GM12878 (cell line): ENCODE data around the gene SDC1. TPM values are rescaled to one million over a fixed set of nuclear protein-coding genes. Genes with fewer than 3 reads are reported as not detected.

Experiments used
- BACH1 ChIP-seq: fragments of 450-650 bp; IDR thresholded peaks from 2 replicates; pipeline ENCODE4 v1.6.1; 2017; ENCODE audit warnings: mild to moderate bottlenecking, borderline replicate concordance
- CBX5 ChIP-seq: sonication (generic); IDR thresholded peaks from 2 replicates; pipeline ENCODE4 v1.6.1; 2016; ENCODE audit warnings: low read depth, moderate library complexity, mild to moderate bottlenecking, inconsistent platforms
- CEBPB ChIP-seq, 2 experiments: fragments of 150-350 bp in 1 of 2; IDR thresholded peaks; 2 replicates each; pipeline ENCODE4 v1.6.1; 2012 to 2014; ENCODE audit warnings: low read depth in 2 of 2, low read length in 2 of 2, borderline replicate concordance in 1 of 2, inconsistent platforms in 1 of 2
- CTCF ChIP-seq, 3 experiments: IDR thresholded peaks in 2 of 3; conservative IDR thresholded peaks in 1 of 3; 2 replicates each; pipeline ENCODE4 v1.5.1; 2011; ENCODE audit warnings: low read depth in 3 of 3, low read length in 3 of 3, mild to moderate bottlenecking in 3 of 3, control low read depth in 2 of 3, moderate library complexity in 2 of 3, inconsistent platforms in 1 of 3, mixed read lengths in 1 of 3; ENCODE audit not compliant: control insufficient read depth in 2 of 3, insufficient read depth in 1 of 3; ENCODE audit errors: extremely low read depth in 1 of 3
- CUX1 ChIP-seq: IDR thresholded peaks from 2 replicates; pipeline ENCODE4 v1.6.1; 2012; ENCODE audit warnings: improper control_type of control experiment, low read depth, low read length; ENCODE audit not compliant: insufficient replicate concordance
- E2F4 ChIP-seq: IDR thresholded peaks from 2 replicates; pipeline ENCODE4 v1.6.1; 2012; ENCODE audit warnings: low read depth, low read length, improper control_type of control experiment
- E4F1 ChIP-seq: fragments of 450-650 bp; IDR thresholded peaks from 2 replicates; pipeline ENCODE4 v1.6.1; 2018; ENCODE audit warnings: borderline replicate concordance, mild to moderate bottlenecking; ENCODE audit not compliant: partially characterized antibody
- HCFC1 ChIP-seq: fragments of 150-350 bp; IDR thresholded peaks from 2 replicates; pipeline ENCODE4 v1.6.1; 2014; ENCODE audit warnings: low read length
- LARP7 ChIP-seq: fragments of 450-650 bp; IDR thresholded peaks from 2 replicates; pipeline ENCODE4 v1.6.1; 2017; ENCODE audit warnings: mild to moderate bottlenecking
- NR2F1 ChIP-seq: fragments of 450-650 bp; conservative IDR thresholded peaks from 2 replicates; pipeline ENCODE4 v1.6.1; 2017; ENCODE audit warnings: mild to moderate bottlenecking
- STAT3 ChIP-seq: IDR thresholded peaks from 2 replicates; pipeline ENCODE4 v1.6.1; 2011; ENCODE audit warnings: low read depth, low read length, improper control_type of control experiment
- TBL1XR1 ChIP-seq: IDR thresholded peaks from 2 replicates; pipeline ENCODE4 v1.6.1; 2012; ENCODE audit warnings: low read depth, low read length, improper control_type of control experiment
- USF2 ChIP-seq: IDR thresholded peaks from 2 replicates; pipeline ENCODE4 v1.6.1; 2011; ENCODE audit warnings: low read depth, low read length, improper control_type of control experiment, borderline replicate concordance
- WRNIP1 ChIP-seq: IDR thresholded peaks from 2 replicates; pipeline ENCODE4 v1.6.1; 2011; ENCODE audit warnings: low read depth, low read length, improper control_type of control experiment, borderline replicate concordance
- YY1 ChIP-seq: IDR thresholded peaks from 2 replicates; pipeline ENCODE4 v1.6.1; 2011; ENCODE audit warnings: low read depth, mild to moderate bottlenecking, low read length
- ZNF274 ChIP-seq: IDR thresholded peaks from one replicate; pipeline ENCODE4 v1.8.0; 2011; ENCODE audit not compliant: insufficient read length, insufficient read depth
- polyA plus RNA-seq, 11 experiments: library from polyadenylated mRNA; depleted of rRNA in 4 of 11; unstranded in 6 of 11; stranded (reverse) in 5 of 11; fragments of >200 nt; fragmentation: Nextera tagmentation in 4 of 11; fragmentation: Illumina TruSeq in 1 of 11; extraction: Ambion mirVana in 4 of 11; extraction: Trizol in 1 of 11; gene quantifications; 1 replicate in 1 of 11; 2 replicates in 10 of 11; pipeline versions ENCODE4 v1.2.1 to v1.2.3, GENCODE V29; 2011 to 2016; ENCODE audit warnings: inconsistent platforms in 2 of 11, missing spikeins in 2 of 11, low read depth in 1 of 11
- total RNA-seq, 4 experiments: library from RNA; depleted of rRNA in 3 of 4; stranded (reverse); fragments of >200 nt in 3 of 4; fragmentation: Illumina TruSeq in 1 of 4; extraction: Trizol in 1 of 4; gene quantifications; 2 replicates each; pipeline versions ENCODE4 v1.2.1 to v1.2.3, GENCODE V29; 2013 to 2021

Gene SDC1
- total and polyA plus RNA-seq, 10 of the 15 experiments (the other 5 are each of a cell fraction or from before 2014, with no cell fraction given), result 0.85 to 36.8 (median 23.7) TPM

GRCh38 chr2:20224164-20224715 is 690 bp downstream of the SDC1 start (continued):
- TF ChIP-seq CUX1 (no peak), LARP7 (0 out of 2 replicates have a peak, but pooled peaks have one; percentile 47), BACH1 (0 out of 2 replicates have a peak, but pooled peaks have one; percentile 20), CTCF (IDR thresholded peaks at IDR 0.05 in 2 of 3, conservative IDR thresholded peaks at IDR 0.05 in 1 of 3; ENCODE audit: control insufficient read depth in 2 of 3, extremely low read depth in 1 of 3, insufficient read depth in 1 of 3, low read depth in 3 of 3, low read length in 3 of 3) (no peak), HCFC1 (no peak), E4F1 (no peak), ZNF274 (no peak), STAT3 (no peak), CBX5 (no peak), CEBPB (IDR thresholded peaks at IDR 0.05; ENCODE audit: borderline replicate concordance in 1 of 2, low read depth in 2 of 2, low read length in 2 of 2) (no peak), YY1 (0 out of 2 replicates have a peak, but pooled peaks have one; percentile 4), NR2F1 (peak; percentile 23; the same call in 1 of the 2 replicates), TBL1XR1 (no peak), USF2 (no peak), WRNIP1 (no peak), E2F4 (no peak)
